22Rv1 (cell line): Measurements from ENCODE around the gene LYST.

ENCODE experiments used
- H3K27ac ChIP-seq: fragments of 450-650 bp; 2 replicates; pipeline ENCODE4 v1.5.1; 2017
- ZFX ChIP-seq: fragments of 450-650 bp; IDR thresholded peaks from 2 replicates; pipeline ENCODE4 v1.6.1; 2017; ENCODE audit warnings: antibody characterized with exemption, borderline replicate concordance
- TF ChIP-seq, protein P1 (sequence below): fragments of 450-650 bp; IDR thresholded peaks from 2 replicates; pipeline ENCODE4 v1.5.1; 2017; ENCODE audit warnings: mild to moderate bottlenecking

The LYST gene

GRCh38 chr1:235817101-235817728, 49.5 kb downstream of the LYST start:
- TF ChIP-seq, protein P1, sequence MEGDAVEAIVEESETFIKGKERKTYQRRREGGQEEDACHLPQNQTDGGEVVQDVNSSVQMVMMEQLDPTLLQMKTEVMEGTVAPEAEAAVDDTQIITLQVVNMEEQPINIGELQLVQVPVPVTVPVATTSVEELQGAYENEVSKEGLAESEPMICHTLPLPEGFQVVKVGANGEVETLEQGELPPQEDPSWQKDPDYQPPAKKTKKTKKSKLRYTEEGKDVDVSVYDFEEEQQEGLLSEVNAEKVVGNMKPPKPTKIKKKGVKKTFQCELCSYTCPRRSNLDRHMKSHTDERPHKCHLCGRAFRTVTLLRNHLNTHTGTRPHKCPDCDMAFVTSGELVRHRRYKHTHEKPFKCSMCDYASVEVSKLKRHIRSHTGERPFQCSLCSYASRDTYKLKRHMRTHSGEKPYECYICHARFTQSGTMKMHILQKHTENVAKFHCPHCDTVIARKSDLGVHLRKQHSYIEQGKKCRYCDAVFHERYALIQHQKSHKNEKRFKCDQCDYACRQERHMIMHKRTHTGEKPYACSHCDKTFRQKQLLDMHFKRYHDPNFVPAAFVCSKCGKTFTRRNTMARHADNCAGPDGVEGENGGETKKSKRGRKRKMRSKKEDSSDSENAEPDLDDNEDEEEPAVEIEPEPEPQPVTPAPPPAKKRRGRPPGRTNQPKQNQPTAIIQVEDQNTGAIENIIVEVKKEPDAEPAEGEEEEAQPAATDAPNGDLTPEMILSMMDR = no peak
- no peak for TF ChIP-seq ZFX
- H3K27ac ChIP-seq = no peak overlapping the region

DNA sequence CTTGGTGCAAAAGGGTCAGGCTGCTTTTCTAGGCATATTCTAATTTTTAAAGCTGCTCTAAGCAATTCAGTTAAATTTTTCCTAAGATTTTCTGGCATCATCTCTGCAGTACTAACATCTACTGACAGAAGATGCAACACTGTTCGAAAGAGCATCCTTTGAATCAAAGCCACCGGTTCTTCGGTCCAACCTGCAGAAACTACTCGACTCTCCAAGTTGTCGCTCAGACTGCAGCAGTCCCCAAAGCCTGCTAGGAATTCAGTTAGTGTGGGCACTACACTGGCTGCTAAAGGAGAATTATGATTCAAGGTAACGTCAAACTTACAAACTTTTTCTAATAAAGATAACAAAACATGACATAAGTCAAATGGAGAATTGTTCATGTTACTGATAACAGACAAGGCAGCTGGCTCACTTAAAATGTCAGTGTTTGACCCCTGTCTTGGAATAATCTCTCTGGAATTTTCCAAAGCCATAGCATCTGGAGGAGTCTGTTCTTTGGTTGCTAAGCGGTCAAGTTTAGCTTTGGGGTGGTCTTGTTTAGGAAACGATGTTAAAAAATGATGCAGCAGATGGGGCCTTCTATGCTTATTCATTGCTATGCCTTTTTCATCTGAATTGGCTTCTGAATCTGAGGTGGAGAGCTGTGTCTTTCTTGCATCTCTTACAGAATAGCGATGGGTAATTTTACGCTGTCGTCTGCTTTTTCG, 56.9 kb downstream of the LYST start:
- no peak overlapping the region for H3K27ac ChIP-seq
- no peak for TF ChIP-seq ZFX
- TF ChIP-seq, protein P1 = no peak

DNA sequence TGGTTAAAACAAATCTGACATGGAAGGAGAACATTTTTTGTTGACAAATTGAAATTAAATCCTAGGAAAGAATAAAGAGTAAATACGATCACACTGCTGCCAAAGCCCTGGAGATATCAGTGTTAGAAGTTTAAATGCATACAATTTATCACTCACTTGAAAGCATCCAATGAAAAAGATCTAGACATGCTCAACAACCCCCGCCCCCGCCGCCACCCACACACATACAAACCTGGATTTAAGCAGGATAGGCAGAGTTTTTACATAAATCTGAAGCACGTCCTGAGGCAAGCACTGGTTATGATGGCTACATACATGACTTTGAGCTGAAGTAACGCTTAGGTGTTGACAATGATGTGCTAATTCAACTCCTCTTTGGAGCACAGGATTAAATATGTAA, 58.5 kb downstream of the LYST start:
- TF ChIP-seq, protein P1 = no peak
- TF ChIP-seq ZFX = no peak
- no peak overlapping the region for H3K27ac ChIP-seq

GRCh38 chr1:235806123-235806522, 60.6 kb downstream of the LYST start:
- no peak overlapping the region for H3K27ac ChIP-seq
- TF ChIP-seq, protein P1 = no peak
- TF ChIP-seq ZFX = no peak

GRCh38 chr1:235802573-235803346, 63.9 kb downstream of the LYST start:
- H3K27ac ChIP-seq = no peak overlapping the region
- TF ChIP-seq ZFX = no peak
- TF ChIP-seq, protein P1 = no peak

- no peak overlapping the region for H3K27ac ChIP-seq
- no peak for TF ChIP-seq ZFX
- TF ChIP-seq, protein P1 = no peak
Observed at GRCh38 chr1:235799264-235799663, 67.4 kb downstream of the LYST start.
